ENCODE measurements around the gene TRIB2.

The TRIB2 gene

DNA sequence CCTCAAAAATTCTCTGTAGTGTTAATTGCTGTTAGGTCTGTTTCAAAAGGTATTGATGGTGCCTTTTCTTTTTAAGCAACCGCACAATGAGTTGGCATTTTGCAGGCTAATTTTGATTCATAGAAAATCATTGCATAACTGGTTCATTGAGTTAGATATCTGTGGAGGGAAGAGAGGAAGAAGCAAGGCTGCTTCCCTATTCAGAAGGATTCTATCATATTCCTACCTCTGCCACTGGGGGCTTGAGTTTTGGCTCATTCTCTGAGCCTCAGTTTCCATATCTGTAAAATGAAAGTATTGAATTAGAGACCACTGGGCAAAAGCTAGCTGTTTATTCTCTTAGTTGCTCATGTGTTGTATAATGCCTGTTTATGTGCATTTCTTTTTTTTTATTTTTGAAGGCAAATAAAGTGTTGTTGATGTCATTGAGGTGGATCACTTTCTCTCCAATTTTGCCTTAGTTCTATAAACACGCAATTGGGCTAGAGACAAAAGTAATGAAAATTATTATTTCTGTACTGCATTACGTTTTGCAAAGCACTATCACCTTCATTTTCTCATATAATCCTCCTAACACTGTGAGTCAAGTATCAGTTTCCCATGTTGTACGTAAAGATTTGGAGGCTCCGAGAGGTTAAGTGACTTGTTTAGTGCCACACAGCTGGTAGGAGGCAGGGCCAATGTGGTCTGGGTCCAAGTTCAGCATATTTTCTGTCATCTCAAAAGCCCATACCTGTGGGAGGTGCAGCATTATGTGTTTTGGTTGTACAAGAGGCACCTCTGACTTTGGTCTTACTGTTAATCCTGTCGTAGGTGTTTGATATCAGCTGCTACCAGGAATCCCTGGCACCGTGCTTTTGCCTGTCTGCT lies 5.9 kb downstream of the TRIB2 start:
- Histone ChIP-seq H3K9me3 (ENCODE audit: insufficient read depth, low read depth, low read length) (no peaks in the 10 kb centered on the region), H3K27me3 (ENCODE audit: insufficient read depth, low read length) (no peaks in the 10 kb centered on the region; the same call in 1 of the 2 replicates), H3K4me3 (ENCODE audit: low read length) (peak overlapping the region; percentile 96; the same call in 1 of the 2 replicates), H3K9ac (ENCODE audit: low read depth, low read length) (no peak overlapping the region), H3K36me3 (ENCODE audit: insufficient read depth, low read depth, low read length) (peaks cover 60% of the 10 kb centered on the region), H3K27ac (ENCODE audit: low read length) (no peak overlapping the region), H3K4me1 (ENCODE audit: insufficient read depth, low read length) (peaks cover 20% of the 10 kb centered on the region; the same call in 1 of the 2 replicates)

DNA sequence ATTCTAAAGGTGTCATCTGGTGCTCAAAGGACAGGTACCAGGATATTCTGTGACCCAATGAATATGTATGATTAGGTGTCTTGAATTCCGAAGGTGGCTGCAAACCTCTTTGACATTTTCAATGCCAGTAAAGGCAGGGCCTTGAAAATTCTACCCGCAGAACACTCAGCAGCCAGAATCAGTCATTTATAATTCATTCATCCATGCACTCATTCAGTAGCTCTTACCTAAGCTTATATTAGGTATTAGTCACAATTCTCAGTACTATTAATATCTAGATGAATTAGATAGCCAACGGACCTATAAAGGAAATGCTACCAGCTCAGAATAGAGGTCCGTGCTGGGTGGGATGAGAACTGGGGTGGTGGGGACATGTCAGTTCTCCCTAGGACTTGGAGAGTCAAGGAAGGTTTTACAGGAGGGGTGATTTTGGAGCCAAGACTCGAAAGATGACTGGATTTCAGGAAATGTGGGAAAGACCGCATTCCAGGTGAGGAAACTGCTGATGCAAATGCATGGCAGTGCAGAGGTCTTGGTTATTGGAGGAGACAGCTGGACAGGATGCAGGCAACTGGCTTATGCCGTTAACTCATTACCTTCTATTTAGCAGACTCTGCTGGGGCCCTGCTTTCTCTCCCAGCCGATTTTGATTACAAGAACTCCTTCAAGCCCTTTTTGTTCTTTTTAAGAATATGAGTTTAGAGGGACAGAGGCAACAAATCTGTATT lies 7.2 kb downstream of the TRIB2 start:
- H3K9ac ChIP-seq (ENCODE audit: low read depth, low read length): no peak overlapping the region
- peaks cover 20% of the 10 kb centered on the region; the same call in 1 of the 2 replicates for H3K4me1 ChIP-seq (ENCODE audit: insufficient read depth, low read length)
- H3K27ac ChIP-seq (ENCODE audit: low read length): no peak overlapping the region
- H3K36me3 ChIP-seq (ENCODE audit: insufficient read depth, low read depth, low read length): peaks cover 72% of the 10 kb centered on the region
- no peak overlapping the region for H3K4me3 ChIP-seq (ENCODE audit: low read length)
- H3K9me3 ChIP-seq (ENCODE audit: insufficient read depth, low read depth, low read length): no peaks in the 10 kb centered on the region
- H3K27me3 ChIP-seq (ENCODE audit: insufficient read depth, low read length): no peaks in the 10 kb centered on the region; the same call in 1 of the 2 replicates

DNA sequence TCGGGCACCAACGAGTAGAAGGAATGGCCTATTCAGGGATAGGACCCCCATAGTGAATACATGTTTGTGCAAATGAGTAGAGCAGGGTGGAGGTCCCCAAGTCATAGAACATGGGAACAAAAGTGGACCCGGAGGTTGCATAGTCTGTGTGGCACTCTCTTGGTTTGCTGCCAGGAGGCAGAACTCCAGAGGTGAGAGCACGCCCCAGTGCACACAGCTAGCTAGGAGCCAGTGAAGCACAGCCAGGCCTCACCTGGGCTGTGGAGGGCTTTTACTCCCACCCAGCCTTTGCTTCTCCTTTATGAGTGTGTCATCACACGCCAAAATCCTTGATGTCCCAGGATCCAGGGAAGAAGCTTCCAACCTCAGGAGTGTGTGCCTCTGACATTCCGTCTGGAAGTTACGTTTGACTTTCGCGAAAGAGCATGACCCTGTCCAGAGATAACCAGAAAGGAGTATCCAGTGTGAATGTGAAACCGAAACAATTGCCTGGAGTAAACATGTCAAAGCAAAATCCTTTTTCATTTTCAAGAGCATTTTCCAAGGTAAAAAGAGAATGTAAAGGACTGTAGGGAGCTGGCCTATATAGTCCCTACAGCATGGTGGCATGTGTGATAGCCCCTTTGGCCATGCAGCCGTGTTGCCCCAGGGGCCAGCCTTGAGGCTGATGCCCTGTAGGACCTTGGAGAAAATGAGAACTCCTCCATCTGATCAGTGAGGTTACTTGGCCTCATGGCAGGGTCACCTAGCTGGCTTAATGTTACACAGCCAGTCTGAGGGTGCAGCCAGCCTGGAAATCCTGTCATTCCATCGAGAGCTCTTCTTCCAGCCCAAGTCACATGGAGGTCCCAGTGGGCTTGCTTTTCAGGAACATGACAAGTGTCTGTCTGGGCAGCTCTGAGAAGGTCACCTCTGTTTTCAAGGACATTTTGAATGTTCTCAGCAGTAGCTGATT lies 8.8 kb downstream of the TRIB2 start:
- H3K4me1 ChIP-seq (ENCODE audit: insufficient read depth, low read length): peaks cover 14% of the 10 kb centered on the region; the same call in 1 of the 2 replicates
- peaks cover 88% of the 10 kb centered on the region for H3K36me3 ChIP-seq (ENCODE audit: insufficient read depth, low read depth, low read length)
- H3K4me3 ChIP-seq (ENCODE audit: low read length): no peak overlapping the region
- H3K9me3 ChIP-seq (ENCODE audit: insufficient read depth, low read depth, low read length): no peaks in the 10 kb centered on the region
- no peaks in the 10 kb centered on the region for H3K27me3 ChIP-seq (ENCODE audit: insufficient read depth, low read length)
- no peak overlapping the region for H3K27ac ChIP-seq (ENCODE audit: low read length)
- no peak overlapping the region for H3K9ac ChIP-seq (ENCODE audit: low read depth, low read length)

DNA sequence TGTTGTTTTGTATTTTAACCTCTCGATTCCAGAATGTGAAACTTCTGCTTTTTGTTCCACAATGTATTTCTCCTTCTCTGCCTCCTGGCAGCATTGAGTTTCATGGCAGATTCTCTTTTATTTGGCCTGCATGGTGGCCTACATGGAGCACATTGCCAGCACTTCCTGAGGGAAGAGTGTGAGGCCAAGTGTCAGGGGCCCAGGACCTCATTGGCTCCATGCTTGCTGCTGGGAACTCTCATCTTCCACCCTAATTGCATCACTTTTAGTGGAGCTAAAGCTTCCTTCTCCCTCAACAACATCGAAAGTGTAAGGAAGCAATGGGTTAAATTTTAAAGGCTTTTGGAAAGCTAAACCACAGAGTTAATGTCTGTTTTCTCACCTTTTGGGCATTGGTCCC lies 9.5 kb downstream of the TRIB2 start:
- Histone ChIP-seq H3K9ac (ENCODE audit: low read depth, low read length) (no peak overlapping the region), H3K27me3 (ENCODE audit: insufficient read depth, low read length) (no peaks in the 10 kb centered on the region), H3K9me3 (ENCODE audit: insufficient read depth, low read depth, low read length) (no peaks in the 10 kb centered on the region), H3K27ac (ENCODE audit: low read length) (no peak overlapping the region), H3K4me1 (ENCODE audit: insufficient read depth, low read length) (peaks cover 8% of the 10 kb centered on the region; the same call in 1 of the 2 replicates), H3K4me3 (ENCODE audit: low read length) (no peak overlapping the region), H3K36me3 (ENCODE audit: insufficient read depth, low read depth, low read length) (peaks cover 95% of the 10 kb centered on the region)

DNA sequence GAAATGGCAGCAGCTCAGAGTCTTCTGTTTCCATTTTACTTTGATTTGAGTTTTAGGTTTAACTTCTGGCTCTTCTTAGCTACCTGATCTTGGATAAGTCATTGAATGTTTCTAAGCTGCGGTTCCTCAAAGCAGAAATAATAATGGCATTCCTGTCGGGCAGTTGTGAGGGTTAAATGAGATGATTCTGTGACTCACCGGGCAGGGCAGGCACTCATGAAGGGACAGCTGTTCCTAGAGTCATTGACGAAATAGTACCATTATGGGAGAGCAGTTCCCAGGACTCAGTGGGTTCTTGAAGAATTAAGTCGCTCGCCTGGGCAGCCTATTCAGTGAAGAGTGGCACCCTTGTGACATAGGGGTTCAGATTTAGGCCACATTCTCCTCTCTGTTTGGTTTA lies 10.3 kb downstream of the TRIB2 start:
- Histone ChIP-seq H3K4me1 (ENCODE audit: insufficient read depth, low read length) (peaks cover 2% of the 10 kb centered on the region; the same call in 1 of the 2 replicates), H3K9ac (ENCODE audit: low read depth, low read length) (no peak overlapping the region), H3K9me3 (ENCODE audit: insufficient read depth, low read depth, low read length) (no peaks in the 10 kb centered on the region), H3K4me3 (ENCODE audit: low read length) (no peak overlapping the region), H3K27ac (ENCODE audit: low read length) (no peak overlapping the region), H3K36me3 (ENCODE audit: insufficient read depth, low read depth, low read length) (peaks cover 98% of the 10 kb centered on the region), H3K27me3 (ENCODE audit: insufficient read depth, low read length) (no peaks in the 10 kb centered on the region)

DNA sequence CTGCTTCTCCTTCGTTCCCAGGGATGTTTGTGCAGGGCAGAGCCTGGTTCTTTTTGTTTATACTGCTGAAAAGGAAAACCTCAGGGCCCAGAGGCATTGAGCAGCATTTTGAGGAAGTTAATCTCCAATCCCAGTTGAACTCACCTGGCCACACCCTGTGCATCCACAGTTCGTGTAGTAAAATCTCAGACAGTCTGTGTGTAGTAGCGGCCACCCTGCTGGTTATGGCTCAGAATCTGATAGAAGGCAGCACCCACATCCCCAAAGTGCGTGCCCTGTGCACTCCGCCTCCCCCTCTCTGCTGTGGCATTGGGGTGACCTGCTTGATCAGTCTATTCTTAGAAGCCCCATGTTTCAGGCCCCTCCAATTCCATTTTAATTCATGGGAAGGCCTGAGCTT lies 10.9 kb downstream of the TRIB2 start:
- Histone ChIP-seq H3K27ac (ENCODE audit: low read length) (no peak overlapping the region), H3K4me3 (ENCODE audit: low read length) (no peak overlapping the region), H3K4me1 (ENCODE audit: insufficient read depth, low read length) (no peaks in the 10 kb centered on the region; the same call in 1 of the 2 replicates), H3K9ac (ENCODE audit: low read depth, low read length) (no peak overlapping the region), H3K36me3 (ENCODE audit: insufficient read depth, low read depth, low read length) (peaks cover 96% of the 10 kb centered on the region), H3K27me3 (ENCODE audit: insufficient read depth, low read length) (no peaks in the 10 kb centered on the region), H3K9me3 (ENCODE audit: insufficient read depth, low read depth, low read length) (no peaks in the 10 kb centered on the region)

DNA sequence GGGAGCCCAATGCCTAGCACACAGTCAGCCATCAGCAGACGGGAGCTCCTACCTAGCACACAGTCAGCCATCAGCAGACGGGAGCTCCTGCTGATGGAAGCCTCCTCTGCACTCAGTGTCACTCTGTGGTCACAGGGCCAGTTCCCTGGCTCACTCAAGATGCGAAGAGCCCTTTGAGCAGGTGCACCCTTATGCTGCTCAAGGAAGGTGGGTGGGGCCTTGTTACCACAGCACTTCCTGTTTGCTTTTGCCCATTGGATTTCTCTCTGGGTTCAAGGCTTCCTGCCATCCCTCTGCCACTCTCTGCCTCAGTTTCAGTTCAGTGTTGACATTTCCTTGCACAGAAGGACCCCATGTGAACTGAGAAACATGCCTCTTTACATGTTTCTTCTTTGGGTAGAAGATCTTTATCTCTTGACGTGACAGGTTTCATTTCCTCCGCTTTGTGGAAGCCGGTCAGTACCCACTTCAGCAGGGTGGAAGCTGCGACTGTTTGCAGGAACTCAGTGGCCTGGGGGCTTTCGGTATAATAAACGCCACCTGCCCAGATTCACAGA lies 11.6 kb downstream of the TRIB2 start:
- no peaks in the 10 kb centered on the region for H3K9me3 ChIP-seq (ENCODE audit: insufficient read depth, low read depth, low read length)
- peaks cover 95% of the 10 kb centered on the region for H3K36me3 ChIP-seq (ENCODE audit: insufficient read depth, low read depth, low read length)
- H3K27me3 ChIP-seq (ENCODE audit: insufficient read depth, low read length): no peaks in the 10 kb centered on the region
- no peak overlapping the region for H3K27ac ChIP-seq (ENCODE audit: low read length)
- no peaks in the 10 kb centered on the region for H3K4me1 ChIP-seq (ENCODE audit: insufficient read depth, low read length)
- H3K4me3 ChIP-seq (ENCODE audit: low read length): no peak overlapping the region
- H3K9ac ChIP-seq (ENCODE audit: low read depth, low read length): no peak overlapping the region

DNA sequence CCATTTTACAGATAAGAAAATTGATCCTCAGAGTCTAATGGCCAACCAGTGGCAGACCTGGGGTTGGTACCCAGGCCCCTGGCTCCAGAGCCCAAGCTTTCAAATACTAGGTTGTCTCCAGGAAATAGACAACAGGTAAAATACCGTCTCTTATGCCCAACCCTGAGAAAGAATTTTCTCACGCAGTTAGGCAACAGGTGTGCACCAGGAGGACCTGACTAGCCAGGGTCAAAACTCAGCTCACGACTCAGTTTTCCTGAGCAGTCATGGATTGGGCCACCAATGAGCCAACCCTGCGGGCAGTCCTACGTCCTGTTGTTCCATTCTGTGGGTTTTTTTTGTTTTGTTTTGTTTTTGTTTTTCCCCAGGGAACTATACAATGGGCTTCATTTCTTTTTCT lies 13.5 kb downstream of the TRIB2 start:
- no peak overlapping the region for H3K27ac ChIP-seq (ENCODE audit: low read length)
- H3K4me3 ChIP-seq (ENCODE audit: low read length): no peak overlapping the region
- H3K27me3 ChIP-seq (ENCODE audit: insufficient read depth, low read length): no peaks in the 10 kb centered on the region
- no peaks in the 10 kb centered on the region for H3K4me1 ChIP-seq (ENCODE audit: insufficient read depth, low read length)
- peaks cover 95% of the 10 kb centered on the region for H3K36me3 ChIP-seq (ENCODE audit: insufficient read depth, low read depth, low read length)
- no peak overlapping the region for H3K9ac ChIP-seq (ENCODE audit: low read depth, low read length)
- no peaks in the 10 kb centered on the region for H3K9me3 ChIP-seq (ENCODE audit: insufficient read depth, low read depth, low read length)

DNA sequence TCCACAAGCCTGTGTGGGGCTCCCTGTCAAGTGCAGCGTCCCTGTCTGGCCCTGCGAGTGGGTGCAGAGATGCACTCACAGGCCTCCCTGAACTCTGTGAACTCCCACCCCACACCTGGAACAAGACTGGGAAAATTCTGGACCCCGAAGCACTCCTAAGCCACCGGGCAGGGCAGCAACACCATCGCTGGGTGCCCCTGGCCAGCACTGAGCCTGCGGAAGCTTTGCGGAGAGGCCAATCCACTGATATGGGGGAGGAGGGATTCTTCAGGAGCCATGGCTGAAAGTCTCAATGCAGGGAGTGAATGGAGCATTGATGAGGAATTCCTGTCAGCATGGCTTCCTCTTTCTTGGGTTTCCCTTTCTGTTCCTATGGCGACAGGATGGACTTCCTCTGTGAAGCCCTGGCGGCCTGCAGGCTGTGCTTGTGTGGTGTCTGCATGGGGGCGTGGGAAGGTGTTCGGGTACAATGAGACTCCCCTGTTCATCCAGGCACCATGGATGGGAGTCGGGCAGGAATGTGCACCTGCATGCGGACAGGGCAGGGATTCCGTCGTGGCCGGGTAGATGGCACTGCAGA lies 15.1 kb downstream of the TRIB2 start:
- no peaks in the 10 kb centered on the region for H3K27me3 ChIP-seq (ENCODE audit: insufficient read depth, low read length)
- no peak overlapping the region for H3K9ac ChIP-seq (ENCODE audit: low read depth, low read length)
- H3K9me3 ChIP-seq (ENCODE audit: insufficient read depth, low read depth, low read length): no peaks in the 10 kb centered on the region
- no peak overlapping the region for H3K4me3 ChIP-seq (ENCODE audit: low read length)
- H3K36me3 ChIP-seq (ENCODE audit: insufficient read depth, low read depth, low read length): peaks cover 95% of the 10 kb centered on the region
- no peak overlapping the region for H3K27ac ChIP-seq (ENCODE audit: low read length)
- no peaks in the 10 kb centered on the region for H3K4me1 ChIP-seq (ENCODE audit: insufficient read depth, low read length)

DNA sequence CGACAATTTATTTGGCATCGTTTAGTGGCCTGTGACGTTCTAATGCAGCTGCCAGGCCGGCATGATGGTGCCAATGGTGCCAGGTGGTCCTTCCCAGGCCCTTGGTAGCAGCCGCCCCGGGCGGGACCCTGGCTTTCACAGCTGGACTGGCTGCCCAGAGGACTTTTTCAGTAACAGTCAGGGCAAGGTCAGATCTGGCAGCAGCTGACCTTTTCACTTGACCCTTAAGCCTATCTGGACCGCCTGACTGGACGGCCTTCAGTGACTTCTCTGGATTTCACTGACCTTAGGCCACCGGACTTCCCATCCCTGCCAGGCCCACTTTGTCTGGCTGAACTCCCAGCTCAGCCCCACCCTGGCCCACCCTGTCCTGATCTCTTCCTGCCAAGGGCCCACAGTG lies 15.9 kb downstream of the TRIB2 start:
- Histone ChIP-seq H3K36me3 (ENCODE audit: insufficient read depth, low read depth, low read length) (peaks cover 95% of the 10 kb centered on the region), H3K4me3 (ENCODE audit: low read length) (no peak overlapping the region), H3K4me1 (ENCODE audit: insufficient read depth, low read length) (no peaks in the 10 kb centered on the region), H3K9ac (ENCODE audit: low read depth, low read length) (no peak overlapping the region), H3K27me3 (ENCODE audit: insufficient read depth, low read length) (no peaks in the 10 kb centered on the region), H3K27ac (ENCODE audit: low read length) (no peak overlapping the region), H3K9me3 (ENCODE audit: insufficient read depth, low read depth, low read length) (no peaks in the 10 kb centered on the region)

DNA sequence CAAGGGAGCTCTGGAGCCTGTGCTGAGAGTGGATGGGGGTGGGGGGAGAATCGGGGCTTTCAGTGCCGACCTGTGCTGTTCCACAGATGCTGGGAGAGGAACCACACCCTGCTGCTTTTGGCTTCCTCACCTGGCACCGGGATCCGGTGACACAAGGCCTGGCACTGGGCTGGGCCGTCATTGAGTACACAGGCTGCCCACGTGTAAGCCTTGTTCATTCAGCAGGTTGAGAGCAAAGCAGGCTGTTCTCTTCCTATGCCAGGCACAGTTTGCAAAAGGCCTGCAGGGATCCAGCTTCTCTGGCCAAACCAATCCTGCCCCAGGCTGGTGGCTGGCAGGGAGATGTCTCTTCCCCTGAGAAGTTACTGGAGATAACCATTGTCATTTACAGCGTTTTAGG lies 17.1 kb downstream of the TRIB2 start:
- H3K9ac ChIP-seq (ENCODE audit: low read depth, low read length): no peak overlapping the region
- no peaks in the 10 kb centered on the region for H3K4me1 ChIP-seq (ENCODE audit: insufficient read depth, low read length)
- H3K9me3 ChIP-seq (ENCODE audit: insufficient read depth, low read depth, low read length): no peaks in the 10 kb centered on the region
- no peaks in the 10 kb centered on the region for H3K27me3 ChIP-seq (ENCODE audit: insufficient read depth, low read length)
- H3K36me3 ChIP-seq (ENCODE audit: insufficient read depth, low read depth, low read length): peaks cover 95% of the 10 kb centered on the region
- no peak overlapping the region for H3K27ac ChIP-seq (ENCODE audit: low read length)
- H3K4me3 ChIP-seq (ENCODE audit: low read length): no peak overlapping the region
